ENCODE measurements around the gene DNAJB11. TPM values are rescaled to one million over a fixed set of nuclear protein-coding genes. Genes with fewer than 3 reads are reported as not detected.

DNAJB11 gene
- total RNA-seq, 4 donors from 2014 or later, result 43.7 to 69.9 (median 47.8) TPM

- DNase-seq (ENCODE audit: low spot score) (no peak), ATAC-seq (ENCODE audit: low FRiP score) (no peak)
- TF ChIP-seq, protein P1, sequence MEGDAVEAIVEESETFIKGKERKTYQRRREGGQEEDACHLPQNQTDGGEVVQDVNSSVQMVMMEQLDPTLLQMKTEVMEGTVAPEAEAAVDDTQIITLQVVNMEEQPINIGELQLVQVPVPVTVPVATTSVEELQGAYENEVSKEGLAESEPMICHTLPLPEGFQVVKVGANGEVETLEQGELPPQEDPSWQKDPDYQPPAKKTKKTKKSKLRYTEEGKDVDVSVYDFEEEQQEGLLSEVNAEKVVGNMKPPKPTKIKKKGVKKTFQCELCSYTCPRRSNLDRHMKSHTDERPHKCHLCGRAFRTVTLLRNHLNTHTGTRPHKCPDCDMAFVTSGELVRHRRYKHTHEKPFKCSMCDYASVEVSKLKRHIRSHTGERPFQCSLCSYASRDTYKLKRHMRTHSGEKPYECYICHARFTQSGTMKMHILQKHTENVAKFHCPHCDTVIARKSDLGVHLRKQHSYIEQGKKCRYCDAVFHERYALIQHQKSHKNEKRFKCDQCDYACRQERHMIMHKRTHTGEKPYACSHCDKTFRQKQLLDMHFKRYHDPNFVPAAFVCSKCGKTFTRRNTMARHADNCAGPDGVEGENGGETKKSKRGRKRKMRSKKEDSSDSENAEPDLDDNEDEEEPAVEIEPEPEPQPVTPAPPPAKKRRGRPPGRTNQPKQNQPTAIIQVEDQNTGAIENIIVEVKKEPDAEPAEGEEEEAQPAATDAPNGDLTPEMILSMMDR (IDR thresholded peaks at IDR 0.05), result no peak
Observed at GRCh38 chr3:186538779-186539178, 31.7 kb upstream of the DNAJB11 start.

GRCh38 chr3:186540221-186540834, 30.2 kb upstream of the DNAJB11 start:
- DNase-seq (ENCODE audit: low spot score) (peak; percentile 69), ATAC-seq (ENCODE audit: low FRiP score) (peak; percentile 76)
- TF ChIP-seq, protein P1 (IDR thresholded peaks at IDR 0.05), result peak in 1 of 3 donors; percentile 40

DNA sequence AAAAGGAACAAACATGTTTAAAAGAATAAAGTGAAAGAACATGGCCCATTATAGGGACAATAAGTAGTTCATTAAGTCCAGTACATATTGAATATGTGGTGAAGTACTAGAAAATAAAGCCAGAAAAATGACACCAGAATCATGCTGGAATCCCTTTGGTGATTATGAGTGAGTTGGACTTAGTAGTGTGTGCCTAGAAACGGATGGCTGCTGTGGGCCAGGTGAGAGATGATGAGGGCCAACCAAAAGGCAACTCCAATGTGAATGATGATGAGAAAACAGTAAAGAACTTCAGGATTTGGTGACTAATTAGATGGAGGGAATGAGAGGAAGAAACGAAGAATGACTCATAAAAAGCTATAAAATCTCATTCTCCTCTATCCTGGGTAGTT, 29.7 kb upstream of the DNAJB11 start:
- TF ChIP-seq, protein P1 (IDR thresholded peaks at IDR 0.05), result no peak
- DNase-seq (ENCODE audit: low spot score), result no peak
- peak; percentile 12 for ATAC-seq (ENCODE audit: low FRiP score)

GRCh38 chr3:186544281-186544680, 26.2 kb upstream of the DNAJB11 start, which contains the start of gene CRYGS:
CRYGS (minus strand) TSS chr3:186544380; CDS start chr3:186544326, 54 bp downstream.
- DNase-seq (ENCODE audit: low spot score) (no peak), ATAC-seq (ENCODE audit: low FRiP score) (no peak)
- TF ChIP-seq, protein P1 (IDR thresholded peaks at IDR 0.05), result no peak

GRCh38 chr3:186549497-186549896, 21.0 kb upstream of the DNAJB11 start:
- DNase-seq (ENCODE audit: low spot score) (no peak), ATAC-seq (ENCODE audit: low FRiP score) (no peak)
- TF ChIP-seq, protein P1 (IDR thresholded peaks at IDR 0.05), result no peak

DNA sequence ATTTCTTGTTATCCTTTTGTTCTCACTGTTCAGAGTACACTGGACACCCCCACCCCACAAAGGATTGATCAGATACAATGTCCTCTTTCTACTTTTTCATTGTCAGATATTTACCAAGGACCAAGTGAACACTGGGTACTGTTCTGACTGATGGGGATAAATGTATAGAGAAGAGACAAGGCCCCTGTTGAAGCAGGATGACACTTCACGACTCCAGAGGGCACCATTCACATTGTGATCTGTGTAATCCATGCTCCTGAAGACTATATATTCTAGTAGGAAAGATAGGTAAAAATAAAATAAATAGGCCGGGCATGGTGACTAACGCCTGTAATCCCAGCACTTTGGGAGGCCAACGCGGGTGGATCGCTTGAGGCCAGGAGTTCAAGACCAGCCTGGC, 19.1 kb upstream of the DNAJB11 start:
- TF ChIP-seq, protein P1 (IDR thresholded peaks at IDR 0.05), result no peak

GRCh38 chr3:186552408-186553031, 18.0 kb upstream of the DNAJB11 start:
- TF ChIP-seq, protein P1 (IDR thresholded peaks at IDR 0.05), result no peak
- ATAC-seq (ENCODE audit: low FRiP score) (no peak), DNase-seq (ENCODE audit: low spot score) (no peak)

More for the DNA sequence above, 19.1 kb upstream of the DNAJB11 start:
- ATAC-seq (ENCODE audit: low FRiP score) (no peak), DNase-seq (ENCODE audit: low spot score) (no peak)
